Activated CD8-positive, alpha-beta T cell treated with anti-CD3 and anti-CD28 coated beads for 36 hours (primary cell): Measurements from ENCODE around the gene IL34. TPM values are rescaled to one million over a fixed set of nuclear protein-coding genes. Genes with fewer than 3 reads are reported as not detected.
"Not testable (repeated sequence)": the region's sequence is repeated elsewhere in the genome, so short reads cannot be mapped to it uniquely, and the experiment has no call there.

Experiments used
- ATAC-seq: fragments of 200-7000 bp; cut with Tn5 transposase; one replicate; pipeline ENCODE4 v1.10.0; 2021; ENCODE audit warnings: mild to moderate bottlenecking, moderate library complexity
- CTCF ChIA-PET: fragments of 350-600 bp; sonication (Branson Sonifier 250); formaldehyde crosslinking; loops from one replicate; lab custom pipeline; 2021; ENCODE audit warnings: antibody characterized with exemption; lab: Charles Lee
- POLR2A ChIA-PET: fragments of 350-600 bp; sonication (Branson Sonifier 250); formaldehyde crosslinking; loops from one replicate; lab custom pipeline; 2021; ENCODE audit warnings: antibody characterized with exemption; lab: Charles Lee
- DNase-seq: peaks from one replicate; pipeline ENCODE4 v3.0.0-alpha.2; 2020
- H3K27ac Mint-ChIP-seq: one replicate; pipeline ENCODE4 v1.8.0; 2021; ENCODE audit warnings: mild to moderate bottlenecking, mixed read lengths
- H3K27me3 Mint-ChIP-seq: one replicate; pipeline ENCODE4 v1.8.0; 2021; ENCODE audit warnings: mixed read lengths
- H3K36me3 Mint-ChIP-seq: one replicate; pipeline ENCODE4 v1.8.0; 2021; ENCODE audit warnings: low read depth, mixed read lengths
- H3K4me1 Mint-ChIP-seq: one replicate; pipeline ENCODE4 v1.8.0; 2021; ENCODE audit warnings: low read depth, mixed read lengths
- H3K4me3 Mint-ChIP-seq: one replicate; pipeline ENCODE4 v1.8.0; 2021; ENCODE audit warnings: mild to moderate bottlenecking, moderate library complexity, mixed read lengths
- H3K9me3 Mint-ChIP-seq: one replicate; pipeline ENCODE4 v1.8.0; 2021; ENCODE audit warnings: mixed read lengths
- CTCF ChIP-seq: fragments of 200-600 bp; IDR thresholded peaks from one replicate; pipeline ENCODE4 v1.8.0; 2022; ENCODE audit warnings: antibody characterized with exemption, mild to moderate bottlenecking
- intact Hi-C: fragments of 100-400 bp; cut with micrococcal nuclease; formaldehyde crosslinking; loops from one replicate; pipeline ENCODE4 v1.10.0; 2022
- total RNA-seq, 2 experiments: library from RNA; stranded (reverse); gene quantifications; one replicate each; pipeline ENCODE4 v1.2.3, GENCODE V29; 2021

IL34 gene
- total RNA-seq, 2 experiments from 2014 or later: not detected

- CTCF ChIA-PET: interaction anchor here (1.2 kb wide), 1 partner anchor 139 kb away, joined by 4 read pairs; no protein-coding TSS in a partner anchor
- no peaks in the 10 kb centered on the region for H3K27me3 Mint-ChIP-seq
- peaks cover 3% of the 10 kb centered on the region for H3K9me3 Mint-ChIP-seq
- DNase-seq (no peak), ATAC-seq (no peak)
- POLR2A ChIA-PET: no interaction called here
- H3K27ac Mint-ChIP-seq: no peak overlapping the region
- H3K4me1 Mint-ChIP-seq: no peaks in the 10 kb centered on the region
- no peak overlapping the region for H3K4me3 Mint-ChIP-seq
- no peaks in the 10 kb centered on the region for H3K36me3 Mint-ChIP-seq
- TF ChIP-seq CTCF: no peak
- intact Hi-C loops: no loop called here
Measured at GRCh38 chr16:70632273-70632672, 14.1 kb upstream of the IL34 start.

GRCh38 chr16:70633617-70634016 lies 12.7 kb upstream of the IL34 start:
- ATAC-seq, H3K4me3 Mint-ChIP-seq, CTCF ChIA-PET, H3K27ac Mint-ChIP-seq, H3K4me1 Mint-ChIP-seq, H3K36me3 Mint-ChIP-seq, DNase-seq, intact Hi-C loops, POLR2A ChIA-PET, H3K9me3 Mint-ChIP-seq, H3K27me3 Mint-ChIP-seq: not testable (repeated sequence)

DNA sequence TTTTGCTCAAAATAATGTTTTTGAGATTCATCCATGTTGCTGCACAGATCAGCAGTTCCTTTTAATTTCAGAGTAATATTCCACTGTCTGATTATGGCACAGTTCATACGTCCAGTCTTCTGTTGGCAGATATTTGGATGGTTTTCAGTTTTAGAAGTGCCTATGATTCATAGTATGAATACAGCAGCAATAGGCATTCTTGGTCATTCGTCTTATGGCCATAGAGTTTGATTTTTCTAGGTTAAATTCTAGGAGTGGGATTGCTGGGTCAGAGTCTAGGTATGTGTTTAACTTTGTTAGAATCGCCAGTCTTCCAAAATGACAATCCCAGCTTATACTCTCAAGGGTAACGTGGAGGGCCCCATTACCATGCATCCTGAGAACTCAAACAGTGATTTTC lies 11.5 kb upstream of the IL34 start:
- Mint-ChIP-seq H3K9me3 (peaks cover 3% of the 10 kb centered on the region), H3K4me3 (no peak overlapping the region), H3K4me1 (no peaks in the 10 kb centered on the region), H3K27me3 (no peaks in the 10 kb centered on the region), H3K36me3 (no peaks in the 10 kb centered on the region), H3K27ac (no peak overlapping the region)
- POLR2A ChIA-PET: interaction anchor here (0.7 kb wide), 1 partner anchor 14 kb away, joined by 3 read pairs; no protein-coding TSS in a partner anchor
- intact Hi-C loops: no loop called here
- ATAC-seq: no peak
- CTCF ChIA-PET: interaction anchor here (2.2 kb wide), 1 partner anchor 19 kb away, joined by 8 read pairs; no protein-coding TSS in a partner anchor
- TF ChIP-seq CTCF: no peak
- DNase-seq: no peak

DNA sequence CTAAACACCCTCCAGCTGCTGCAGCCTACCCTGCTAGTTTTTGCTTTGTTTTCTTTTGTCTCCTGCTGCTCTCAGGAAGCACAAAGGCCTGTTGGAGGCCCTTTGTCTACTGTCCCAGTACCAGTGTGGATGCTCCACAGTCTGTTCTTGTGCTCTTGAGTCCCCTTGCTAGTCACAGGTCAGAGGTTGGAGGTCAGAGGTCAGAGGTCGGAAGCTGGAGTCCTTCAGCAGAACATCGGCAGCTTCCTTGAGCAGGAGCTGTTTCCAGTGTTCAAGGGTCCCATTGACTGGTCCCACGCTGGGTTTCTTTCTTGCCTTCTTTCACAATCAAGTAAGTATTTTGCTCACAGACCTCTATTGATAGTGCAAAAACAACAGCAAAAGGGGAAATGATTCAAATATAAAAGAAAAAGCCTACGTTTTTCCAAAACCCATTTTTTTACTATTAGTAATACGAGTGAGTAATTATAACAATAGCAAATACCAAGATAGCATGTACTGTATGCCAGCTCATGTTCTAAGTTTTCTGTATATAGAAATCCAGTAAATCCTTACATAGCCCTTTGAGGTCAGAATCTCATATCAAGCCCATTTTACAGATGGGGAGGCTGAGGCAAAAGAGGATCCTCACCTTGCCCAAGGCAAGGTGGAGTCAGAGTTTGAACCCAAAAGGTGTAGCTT lies 10.9 kb upstream of the IL34 start:
- no peaks in the 10 kb centered on the region for H3K4me1 Mint-ChIP-seq
- DNase-seq: no peak
- ATAC-seq: no peak
- TF ChIP-seq CTCF: no peak
- POLR2A ChIA-PET: interaction anchor here (0.6 to 1.2 kb wide), 3 partner anchors 13 to 484 kb away, joined by 3 read pairs; no protein-coding TSS in a partner anchor
- no peaks in the 10 kb centered on the region for H3K27me3 Mint-ChIP-seq
- CTCF ChIA-PET: interaction anchor here (2.2 kb wide), 1 partner anchor 18 kb away, joined by 8 read pairs; no protein-coding TSS in a partner anchor
- no peak overlapping the region for H3K27ac Mint-ChIP-seq
- H3K36me3 Mint-ChIP-seq: no peaks in the 10 kb centered on the region
- H3K9me3 Mint-ChIP-seq: peaks cover 3% of the 10 kb centered on the region
- no peak overlapping the region for H3K4me3 Mint-ChIP-seq
- intact Hi-C loops: no loop called here

GRCh38 chr16:70638814-70639792 lies 7.3 kb upstream of the IL34 start:
- Mint-ChIP-seq H3K27ac (no peak overlapping the region), H3K27me3 (no peaks in the 10 kb centered on the region), H3K4me3 (no peak overlapping the region), H3K9me3 (no peaks in the 10 kb centered on the region), H3K4me1 (no peaks in the 10 kb centered on the region), H3K36me3 (no peaks in the 10 kb centered on the region)
- POLR2A ChIA-PET: interaction anchor here (1.3 kb wide), 1 partner anchor 13 kb away, joined by 4 read pairs; no protein-coding TSS in a partner anchor
- ATAC-seq (no peak), DNase-seq (no peak)
- CTCF ChIA-PET: interaction anchor here (1.1 to 1.6 kb wide), 3 partner anchors 15 to 99 kb away, joined by 3 to 4 read pairs (median 4); no protein-coding TSS in a partner anchor
- TF ChIP-seq CTCF: no peak
- intact Hi-C loops: no loop called here
